ENCODE measurements around the gene RNF213.

RNF213 gene

DNA sequence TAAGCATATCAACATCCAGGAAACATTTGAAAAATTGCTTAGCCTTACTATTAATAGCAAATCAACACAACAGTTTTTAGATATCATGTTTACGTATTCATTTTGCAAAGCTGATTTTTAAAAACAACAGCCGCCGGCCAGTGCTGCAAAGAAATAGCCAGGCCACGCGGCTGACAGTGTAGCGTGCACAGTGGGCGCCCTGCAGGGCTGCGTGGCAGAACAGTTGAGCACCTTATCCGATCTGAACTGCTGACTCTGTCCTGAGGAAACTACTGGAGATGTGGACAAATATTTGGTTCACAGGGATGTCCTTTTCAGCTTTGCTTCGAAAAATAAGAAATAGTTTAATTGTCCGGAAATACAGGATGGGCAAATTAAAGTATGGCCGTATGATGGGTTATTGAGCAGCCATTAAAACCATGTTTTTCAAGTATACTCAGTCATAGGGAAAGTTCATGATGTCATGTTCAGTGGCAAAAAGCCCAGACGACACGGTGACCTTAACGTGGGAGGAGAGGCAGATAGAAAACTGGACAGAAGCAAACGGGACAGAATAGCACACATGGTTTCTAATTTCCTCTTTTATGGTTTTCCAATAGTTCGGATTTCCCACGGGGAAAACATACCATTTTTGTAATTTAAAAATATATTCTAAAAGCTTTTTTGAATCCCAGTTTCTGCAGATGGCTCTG, 101.9 kb downstream of the RNF213 start:
- TF ChIP-seq POLR2AphosphoS5 (IDR thresholded peaks at IDR 0.05; ENCODE audit: low read depth, low read length) (no peak), SIN3A (IDR thresholded peaks at IDR 0.05; ENCODE audit: borderline replicate concordance, insufficient read depth, low read length) (no peak), FOXP2 (optimal IDR thresholded peaks at IDR 0.05; ENCODE audit: borderline replicate concordance, extremely low read depth, extremely low read length, insufficient read depth) (no peak), TAF1 (IDR thresholded peaks at IDR 0.05; ENCODE audit: borderline replicate concordance, insufficient read depth, low read length) (no peak)
- TF ChIP-seq, protein P1, sequence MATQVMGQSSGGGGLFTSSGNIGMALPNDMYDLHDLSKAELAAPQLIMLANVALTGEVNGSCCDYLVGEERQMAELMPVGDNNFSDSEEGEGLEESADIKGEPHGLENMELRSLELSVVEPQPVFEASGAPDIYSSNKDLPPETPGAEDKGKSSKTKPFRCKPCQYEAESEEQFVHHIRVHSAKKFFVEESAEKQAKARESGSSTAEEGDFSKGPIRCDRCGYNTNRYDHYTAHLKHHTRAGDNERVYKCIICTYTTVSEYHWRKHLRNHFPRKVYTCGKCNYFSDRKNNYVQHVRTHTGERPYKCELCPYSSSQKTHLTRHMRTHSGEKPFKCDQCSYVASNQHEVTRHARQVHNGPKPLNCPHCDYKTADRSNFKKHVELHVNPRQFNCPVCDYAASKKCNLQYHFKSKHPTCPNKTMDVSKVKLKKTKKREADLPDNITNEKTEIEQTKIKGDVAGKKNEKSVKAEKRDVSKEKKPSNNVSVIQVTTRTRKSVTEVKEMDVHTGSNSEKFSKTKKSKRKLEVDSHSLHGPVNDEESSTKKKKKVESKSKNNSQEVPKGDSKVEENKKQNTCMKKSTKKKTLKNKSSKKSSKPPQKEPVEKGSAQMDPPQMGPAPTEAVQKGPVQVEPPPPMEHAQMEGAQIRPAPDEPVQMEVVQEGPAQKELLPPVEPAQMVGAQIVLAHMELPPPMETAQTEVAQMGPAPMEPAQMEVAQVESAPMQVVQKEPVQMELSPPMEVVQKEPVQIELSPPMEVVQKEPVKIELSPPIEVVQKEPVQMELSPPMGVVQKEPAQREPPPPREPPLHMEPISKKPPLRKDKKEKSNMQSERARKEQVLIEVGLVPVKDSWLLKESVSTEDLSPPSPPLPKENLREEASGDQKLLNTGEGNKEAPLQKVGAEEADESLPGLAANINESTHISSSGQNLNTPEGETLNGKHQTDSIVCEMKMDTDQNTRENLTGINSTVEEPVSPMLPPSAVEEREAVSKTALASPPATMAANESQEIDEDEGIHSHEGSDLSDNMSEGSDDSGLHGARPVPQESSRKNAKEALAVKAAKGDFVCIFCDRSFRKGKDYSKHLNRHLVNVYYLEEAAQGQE (IDR thresholded peaks at IDR 0.05; ENCODE audit: insufficient read depth in 1 of 2, low read depth in 2 of 2, low read length in 2 of 2): no peak

DNA sequence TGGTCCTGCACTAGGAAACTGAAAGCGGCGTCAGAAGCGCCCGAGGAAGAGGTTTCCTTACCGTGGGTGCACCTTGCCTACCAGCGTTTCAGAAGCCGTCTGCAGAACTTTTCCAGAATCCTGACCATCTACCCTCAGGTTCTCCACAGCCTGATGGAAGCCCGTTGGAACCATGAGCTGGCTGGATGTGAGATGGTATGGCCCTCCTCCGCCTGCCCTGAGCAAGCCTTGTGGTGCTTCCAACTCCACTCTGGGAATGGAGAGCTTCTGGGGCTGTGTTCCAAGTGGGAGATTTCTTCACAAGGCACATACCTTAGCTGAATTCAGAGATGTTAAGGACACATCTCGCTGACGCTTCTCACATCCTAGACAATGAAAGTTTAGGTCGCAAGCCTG, 102.5 kb downstream of the RNF213 start:
- TF ChIP-seq SIN3A (IDR thresholded peaks at IDR 0.05; ENCODE audit: borderline replicate concordance, insufficient read depth, low read length) (no peak), FOXP2 (optimal IDR thresholded peaks at IDR 0.05; ENCODE audit: borderline replicate concordance, extremely low read depth, extremely low read length, insufficient read depth) (no peak), POLR2AphosphoS5 (IDR thresholded peaks at IDR 0.05; ENCODE audit: low read depth, low read length) (no peak), TAF1 (IDR thresholded peaks at IDR 0.05; ENCODE audit: borderline replicate concordance, insufficient read depth, low read length) (no peak)
- TF ChIP-seq, protein P1 (IDR thresholded peaks at IDR 0.05; ENCODE audit: insufficient read depth in 1 of 2, low read depth in 2 of 2, low read length in 2 of 2): no peak

GRCh38 chr17:80363518-80364090, 103.0 kb downstream of the RNF213 start:
- TF ChIP-seq FOXP2 (optimal IDR thresholded peaks at IDR 0.05; ENCODE audit: borderline replicate concordance, extremely low read depth, extremely low read length, insufficient read depth) (no peak), TAF1 (IDR thresholded peaks at IDR 0.05; ENCODE audit: borderline replicate concordance, insufficient read depth, low read length) (no peak), SIN3A (IDR thresholded peaks at IDR 0.05; ENCODE audit: borderline replicate concordance, insufficient read depth, low read length) (no peak), POLR2AphosphoS5 (IDR thresholded peaks at IDR 0.05; ENCODE audit: low read depth, low read length) (no peak)
- TF ChIP-seq, protein P1 (IDR thresholded peaks at IDR 0.05; ENCODE audit: insufficient read depth in 1 of 2, low read depth in 2 of 2, low read length in 2 of 2): no peak

- TF ChIP-seq, protein P1 (IDR thresholded peaks at IDR 0.05; ENCODE audit: insufficient read depth in 1 of 2, low read depth in 2 of 2, low read length in 2 of 2): no peak
- TF ChIP-seq SIN3A (IDR thresholded peaks at IDR 0.05; ENCODE audit: borderline replicate concordance, insufficient read depth, low read length): no peak
- TF ChIP-seq TAF1 (IDR thresholded peaks at IDR 0.05; ENCODE audit: borderline replicate concordance, insufficient read depth, low read length): no peak
- TF ChIP-seq FOXP2 (optimal IDR thresholded peaks at IDR 0.05; ENCODE audit: borderline replicate concordance, extremely low read depth, extremely low read length, insufficient read depth): no peak
- no peak for TF ChIP-seq POLR2AphosphoS5 (IDR thresholded peaks at IDR 0.05; ENCODE audit: low read depth, low read length)
Measured at GRCh38 chr17:80364091-80364691, 103.5 kb downstream of the RNF213 start.

Measured in PFSK-1 (cell line).